NCI-H2227 (cell line): ENCODE results near the gene DIP2C.

Experiments used
- DNase-seq: peaks from one replicate; lab custom pipeline; 2025; ENCODE audit not compliant: unreplicated experiment; lab: John Stamatoyannopoulos, UW

Gene DIP2C

DNA sequence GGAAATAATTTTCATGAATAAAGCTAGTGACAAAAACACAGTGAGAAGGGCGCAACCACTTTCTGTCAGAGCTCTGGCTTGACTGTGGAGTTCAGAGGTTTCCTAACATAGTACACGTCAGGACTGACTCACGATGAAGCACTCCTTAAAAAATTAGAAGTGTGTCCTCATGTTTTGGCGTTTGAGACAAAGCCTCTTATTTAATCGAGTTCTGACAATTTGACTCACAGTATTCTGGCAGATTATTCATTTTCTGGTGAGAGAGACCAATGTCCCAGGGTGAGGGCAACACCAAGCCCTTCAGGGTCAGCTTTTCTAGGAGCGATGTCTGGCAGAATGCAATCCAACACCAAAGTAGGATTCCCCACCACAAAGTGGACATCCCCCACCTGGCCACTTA, 108.7 kb downstream of the DIP2C start:
- DNase-seq, result no peak

DNA sequence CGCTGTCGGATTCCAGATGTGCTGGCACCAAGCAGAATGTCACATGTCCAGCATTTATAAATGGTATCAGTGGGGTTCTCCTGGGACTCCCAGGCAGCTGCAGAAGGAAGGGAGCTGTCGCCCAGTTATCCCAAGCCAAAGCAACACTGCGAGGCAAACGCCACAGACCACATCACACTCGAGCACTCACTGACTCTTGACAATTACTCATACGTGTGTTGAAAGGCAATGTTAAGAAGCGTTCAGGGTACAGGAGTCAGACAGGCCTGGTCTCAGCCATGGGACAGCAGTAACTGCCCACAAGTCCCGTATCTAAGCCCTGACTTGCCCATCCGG, 113.4 kb downstream of the DIP2C start:
- DNase-seq, result no peak

- no peak for DNase-seq
Observed at GRCh38 chr10:575402-576129, 113.9 kb downstream of the DIP2C start.

GRCh38 chr10:572696-573095, 116.8 kb downstream of the DIP2C start:
- DNase-seq, result no peak

DNA sequence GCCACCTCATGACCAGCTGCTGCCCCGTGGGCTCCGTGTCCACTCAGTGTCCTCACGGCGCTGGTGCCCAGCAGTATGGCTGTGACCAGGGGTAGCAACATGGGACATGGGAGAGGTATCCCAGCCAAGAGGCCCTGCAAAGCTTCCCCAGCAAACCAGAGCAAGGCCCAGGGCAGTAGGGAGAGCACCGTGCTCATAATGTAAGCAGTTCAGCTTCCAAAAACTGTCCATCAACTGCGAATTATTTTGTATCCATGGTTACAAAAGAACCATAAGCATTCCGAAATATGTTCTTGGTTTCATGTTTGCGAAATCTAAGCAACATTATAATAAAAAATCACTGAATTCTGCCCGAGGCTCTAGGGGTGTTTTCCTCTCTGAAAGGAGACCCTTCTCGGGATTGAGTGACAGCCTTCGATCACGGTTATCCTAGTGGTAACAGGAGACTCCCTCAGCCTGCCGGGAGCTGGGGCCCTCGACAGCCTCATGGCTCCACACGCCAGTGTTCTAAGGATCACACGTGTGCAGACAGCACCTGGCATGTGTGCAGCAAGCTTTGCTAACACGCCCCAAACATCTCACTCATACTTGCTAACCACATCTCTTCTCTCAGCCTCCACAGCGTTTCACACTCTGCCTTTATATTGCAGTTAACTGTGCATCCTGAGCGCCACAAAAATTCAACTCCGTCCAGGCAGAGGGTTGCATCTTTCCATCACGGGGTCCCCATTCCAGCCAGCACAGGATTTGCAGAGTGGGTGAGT, 117.6 kb downstream of the DIP2C start:
- DNase-seq, result no peak

GRCh38 chr10:571166-571565, 118.3 kb downstream of the DIP2C start:
- no peak for DNase-seq

GRCh38 chr10:570628-571163, 118.8 kb downstream of the DIP2C start:
- DNase-seq, result no peak

DNA sequence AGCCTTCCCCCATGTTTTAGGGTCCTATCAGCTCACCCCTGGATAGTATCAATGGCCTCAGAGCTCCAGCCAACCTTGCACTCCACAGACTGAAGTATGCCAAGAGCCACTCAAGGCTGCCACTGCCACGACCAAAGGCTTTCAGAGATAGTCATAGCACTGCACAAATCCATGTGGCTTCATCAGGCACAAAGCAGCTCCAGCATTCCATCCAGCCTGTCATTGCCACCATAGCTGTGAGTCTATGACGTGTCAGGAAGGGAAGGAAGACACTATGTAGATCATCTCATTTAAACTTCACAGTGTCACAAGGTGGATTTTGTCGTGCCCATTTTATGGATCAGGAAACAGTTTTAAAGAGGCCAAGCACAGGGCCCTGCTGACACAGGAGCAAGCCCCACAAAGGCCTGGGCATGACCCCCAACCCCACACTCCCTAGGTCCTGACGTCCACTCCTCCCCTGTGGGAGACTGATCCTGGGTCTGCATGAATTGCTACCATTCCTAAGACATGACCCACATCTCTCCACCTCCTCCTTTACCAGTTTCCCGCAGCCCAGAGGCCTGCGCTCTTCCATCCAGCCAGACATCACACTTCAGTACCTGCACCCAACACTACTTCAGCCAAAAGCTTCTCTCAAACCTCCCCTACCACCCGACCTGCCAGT, 119.4 kb downstream of the DIP2C start:
- no peak for DNase-seq

- no peak for DNase-seq
Observed at GRCh38 chr10:568848-569247, 120.6 kb downstream of the DIP2C start.

DNA sequence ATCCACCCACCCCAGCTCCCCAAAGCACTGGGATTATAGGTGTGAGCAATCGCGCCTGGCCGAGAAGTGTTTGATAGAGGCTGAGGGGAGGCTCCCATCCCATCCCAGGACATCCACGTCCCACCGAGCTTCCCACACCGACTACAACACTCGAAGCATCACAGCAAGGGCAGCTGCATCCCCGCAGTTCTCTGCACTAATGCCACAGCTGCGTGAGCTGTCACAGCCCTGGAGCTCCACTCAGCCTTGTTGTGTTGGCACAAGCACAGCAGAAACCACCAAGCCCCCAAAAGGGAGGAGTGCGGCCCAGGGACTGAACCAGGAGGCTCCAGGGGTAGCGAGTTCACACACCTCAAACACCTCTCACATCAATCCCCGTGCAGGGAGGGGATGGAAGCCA, 121.6 kb downstream of the DIP2C start:
- DNase-seq, result no peak

DNA sequence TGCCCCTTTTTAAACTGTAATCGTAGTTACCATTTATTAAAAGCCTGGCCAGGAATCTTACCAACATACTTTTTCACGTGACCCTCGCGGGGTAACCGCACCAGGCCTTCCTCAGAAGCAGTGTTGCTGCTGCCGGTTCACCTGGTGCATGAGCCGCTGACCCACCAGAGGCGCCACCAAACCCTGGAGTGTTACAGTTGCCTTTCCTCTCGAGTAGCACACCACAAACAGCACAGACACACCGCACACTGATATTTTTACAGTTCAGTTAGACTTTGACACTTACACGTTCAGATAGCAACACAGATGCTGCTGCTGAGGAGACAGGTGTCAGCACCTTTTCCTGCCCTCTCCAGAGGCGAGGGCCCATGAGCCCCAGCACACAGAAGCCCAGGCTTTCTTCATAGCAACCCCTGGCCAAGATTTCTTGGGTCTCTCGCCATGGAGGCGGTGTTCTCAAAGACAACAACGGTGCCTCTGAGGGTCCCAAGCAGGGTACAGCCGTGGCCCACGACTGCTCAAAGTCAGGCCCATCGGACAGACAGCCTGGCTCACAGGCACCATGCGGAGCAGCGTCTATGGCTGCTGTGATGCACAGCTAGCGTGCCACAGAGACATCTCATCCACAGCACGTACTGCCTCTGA, 123.1 kb downstream of the DIP2C start:
- no peak for DNase-seq

DNA sequence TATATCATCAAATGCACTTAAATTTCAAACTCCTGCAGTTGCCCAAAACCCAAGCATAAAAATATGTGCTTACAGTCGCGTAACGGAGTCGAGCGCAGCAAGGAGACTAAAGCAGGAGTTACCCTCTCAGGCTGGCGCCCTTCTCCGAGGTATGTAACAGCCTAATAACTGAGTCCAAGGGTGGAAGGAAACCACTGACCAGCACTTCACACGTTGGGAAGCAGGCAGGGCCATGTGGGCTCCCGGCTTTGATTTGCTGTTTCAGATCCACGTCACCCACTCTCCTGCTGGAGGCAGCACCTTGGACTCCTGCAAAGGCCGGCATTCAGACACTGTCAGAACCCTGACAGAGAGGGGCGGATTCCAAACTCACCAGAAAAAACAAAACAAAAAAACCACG, 123.8 kb downstream of the DIP2C start:
- no peak for DNase-seq

DNA sequence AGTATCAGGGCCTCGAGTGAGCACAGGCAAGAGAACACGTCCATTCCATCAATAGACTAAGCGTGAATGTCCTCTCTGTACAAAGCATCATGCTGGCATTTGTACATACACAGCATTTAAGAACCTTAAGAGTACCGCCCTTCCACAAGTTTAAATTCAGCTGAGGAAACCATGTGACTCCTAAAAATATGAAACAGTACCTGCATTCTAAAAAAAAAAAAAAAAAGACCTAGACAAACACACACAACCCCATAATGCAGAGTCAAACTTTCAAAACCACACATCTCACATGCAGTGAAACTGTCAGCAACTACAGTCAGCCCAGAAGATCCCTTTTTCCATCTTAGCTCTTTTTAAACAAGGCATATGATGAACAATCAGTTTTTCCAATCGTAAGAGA, 124.3 kb downstream of the DIP2C start:
- DNase-seq, result no peak

DNA sequence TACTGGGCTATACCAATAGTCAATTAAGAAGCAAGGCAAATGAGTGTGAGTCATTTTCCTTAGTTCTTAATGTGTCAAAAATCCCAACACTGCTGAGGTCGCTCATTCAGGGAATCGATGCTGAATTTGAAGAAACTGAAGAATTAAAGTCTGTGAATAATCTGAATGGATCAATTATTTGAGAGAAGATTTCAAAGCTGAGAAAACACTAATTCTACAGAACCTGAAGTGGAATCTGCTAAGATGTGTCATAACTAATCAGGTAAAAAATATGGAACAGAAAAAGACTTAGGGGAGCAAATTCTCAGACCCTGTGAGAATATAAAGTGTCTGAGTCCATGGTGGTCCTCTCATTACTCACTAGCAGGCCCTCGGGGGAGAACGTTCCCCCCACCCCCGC, 125.6 kb downstream of the DIP2C start:
- no peak for DNase-seq

DNA sequence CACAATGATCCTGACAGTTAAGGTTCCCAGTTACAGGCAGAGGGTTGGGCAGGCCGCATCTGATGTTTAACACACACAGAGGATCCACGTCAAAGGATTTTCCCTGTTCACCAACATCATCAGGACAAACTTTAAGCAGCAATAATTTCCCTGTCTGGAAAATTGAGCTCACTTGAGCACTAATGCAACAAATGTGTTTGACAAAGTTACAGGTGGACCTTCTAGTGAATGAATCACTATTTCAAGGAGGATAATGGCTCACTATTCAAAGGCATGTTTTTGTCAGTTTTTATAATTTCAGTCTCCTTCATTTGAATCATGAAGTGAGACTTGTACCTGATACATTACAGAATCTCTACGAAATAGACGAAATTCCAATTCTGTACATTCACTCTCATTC, 127.3 kb downstream of the DIP2C start:
- DNase-seq, result no peak

GRCh38 chr10:561721-562120, 127.7 kb downstream of the DIP2C start:
- DNase-seq, result no peak

- no peak for DNase-seq
Observed at GRCh38 chr10:560314-560992, 129.0 kb downstream of the DIP2C start.

DNA sequence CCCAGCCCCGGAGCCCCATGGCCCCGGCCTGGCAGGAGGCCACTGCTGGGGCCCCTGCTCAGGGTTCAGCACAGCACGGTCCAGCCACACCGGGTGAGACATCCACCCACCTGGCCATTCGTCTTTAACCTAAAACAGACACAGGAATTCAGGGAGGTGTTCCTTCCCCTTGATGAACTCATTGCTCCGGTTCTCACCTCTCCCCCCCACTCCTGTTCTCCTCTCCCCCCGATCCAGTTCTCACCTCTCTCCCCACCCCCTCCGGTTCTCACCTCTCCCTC, 129.8 kb downstream of the DIP2C start:
- DNase-seq, result no peak

DNA sequence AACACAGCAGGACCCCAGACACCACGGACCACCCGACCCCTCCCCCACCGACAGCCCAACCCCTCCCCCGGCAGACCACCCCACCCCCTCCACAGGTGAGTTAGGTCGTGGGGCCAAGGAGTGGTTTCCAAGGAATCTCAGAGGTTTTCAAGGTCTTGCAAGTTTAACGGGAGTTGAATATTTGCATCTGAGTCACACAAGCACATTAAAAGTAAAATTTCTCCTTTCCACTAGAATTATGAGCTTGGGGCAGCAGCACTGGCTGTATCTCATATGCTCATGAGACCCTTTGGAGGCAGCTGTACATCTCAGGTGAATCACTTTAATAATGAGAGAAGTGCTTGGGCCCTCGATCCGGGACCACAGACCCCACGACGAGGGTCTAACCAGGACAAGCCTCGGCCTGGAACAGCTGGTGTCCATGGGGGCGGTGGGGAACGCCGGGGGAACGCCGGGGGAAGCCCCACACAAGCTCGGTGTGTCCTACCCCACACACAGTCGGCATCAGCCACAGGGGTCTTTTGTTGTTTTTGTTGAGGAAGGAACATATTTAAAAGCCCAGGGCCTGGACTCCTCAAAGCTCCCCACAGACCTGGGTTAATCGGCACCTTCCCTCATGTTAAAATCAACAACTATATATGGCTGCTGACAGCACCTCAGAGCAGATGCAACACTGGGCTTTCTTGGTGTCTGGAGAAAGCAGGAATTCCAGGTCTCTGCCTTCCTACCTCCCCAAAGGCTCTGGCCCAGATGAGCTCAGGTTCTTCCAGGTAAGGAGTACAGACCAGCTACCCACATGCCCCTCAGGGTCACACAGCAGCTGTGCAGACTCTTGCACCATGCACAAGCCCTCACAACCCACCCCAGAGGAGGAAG, 130.3 kb downstream of the DIP2C start:
- no peak for DNase-seq

DNA sequence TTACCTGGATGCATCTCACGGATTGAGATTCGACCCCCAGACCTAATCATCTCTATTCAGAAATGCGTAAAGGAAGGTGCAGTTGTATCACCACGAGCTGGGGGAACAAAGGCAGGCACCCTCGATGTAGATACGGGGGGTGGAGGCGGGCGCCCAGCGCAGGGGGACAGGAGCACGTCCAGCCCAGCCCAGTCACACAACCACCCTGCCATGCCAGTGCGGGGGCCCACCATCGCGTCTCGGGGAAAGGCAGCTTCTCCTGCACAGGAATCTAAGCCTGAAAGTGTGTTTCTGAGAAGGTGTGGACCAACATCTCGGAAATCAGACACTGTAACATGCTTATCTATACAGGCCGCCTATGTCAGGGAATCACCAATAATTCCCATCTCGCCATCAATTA, 131.1 kb downstream of the DIP2C start:
- DNase-seq, result no peak
